GM19395 (cell line): ENCODE results near the gene CYP4F11.
"Not testable (repeated sequence)": the region's sequence is repeated elsewhere in the genome, so short reads cannot be mapped to it uniquely, and the experiment has no call there.

ENCODE experiments used
- ATAC-seq: cut with Tn5 transposase; IDR thresholded peaks from one replicate; pipeline ENCODE4 v1.9.1; 2021; ENCODE audit warnings: mild to moderate bottlenecking, moderate library complexity; ENCODE audit not compliant: unreplicated experiment

CYP4F11 gene

DNA sequence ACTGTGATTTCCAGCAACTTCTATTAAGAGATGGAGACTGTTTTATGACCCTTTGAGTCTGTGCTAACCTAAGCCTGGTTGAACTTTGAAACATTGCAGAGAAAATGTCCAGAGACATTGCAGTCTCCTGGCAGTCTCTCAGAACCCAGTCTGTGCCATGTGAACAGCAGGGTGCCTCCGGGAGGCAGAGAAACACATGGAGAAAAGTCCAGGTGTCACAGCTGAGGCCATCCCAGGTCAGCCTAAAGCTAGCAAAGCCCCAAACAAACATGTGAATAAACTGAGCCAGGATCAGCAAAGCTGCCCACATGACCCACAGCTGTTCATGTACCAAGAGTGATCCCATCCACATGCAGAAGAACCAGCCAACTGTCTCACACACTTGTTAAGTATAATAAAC, 7.8 kb downstream of the CYP4F11 start:
- no peak for ATAC-seq

- ATAC-seq, result no peak
Observed at GRCh38 chr19:15923702-15924101, 10.6 kb downstream of the CYP4F11 start.

GRCh38 chr19:15922021-15922420, 12.3 kb downstream of the CYP4F11 start:
- ATAC-seq, result no peak

DNA sequence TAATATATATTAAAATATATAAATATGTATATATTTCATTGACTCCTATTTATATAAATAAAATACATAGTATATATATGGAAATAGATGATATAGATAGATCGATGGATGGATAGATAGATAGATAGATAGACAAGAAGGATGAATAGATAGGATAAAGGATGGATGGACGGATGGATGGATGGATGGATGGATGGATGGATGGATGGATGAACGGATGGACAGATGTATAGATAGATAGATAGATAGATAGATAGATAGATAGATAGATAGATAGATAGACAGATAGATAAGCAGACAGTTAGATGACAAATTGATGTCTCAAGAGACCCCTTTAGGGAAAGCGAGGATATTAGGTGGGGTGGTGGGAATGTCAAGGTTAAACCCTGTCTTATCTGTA, 15.1 kb downstream of the CYP4F11 start:
- ATAC-seq, result no peak

DNA sequence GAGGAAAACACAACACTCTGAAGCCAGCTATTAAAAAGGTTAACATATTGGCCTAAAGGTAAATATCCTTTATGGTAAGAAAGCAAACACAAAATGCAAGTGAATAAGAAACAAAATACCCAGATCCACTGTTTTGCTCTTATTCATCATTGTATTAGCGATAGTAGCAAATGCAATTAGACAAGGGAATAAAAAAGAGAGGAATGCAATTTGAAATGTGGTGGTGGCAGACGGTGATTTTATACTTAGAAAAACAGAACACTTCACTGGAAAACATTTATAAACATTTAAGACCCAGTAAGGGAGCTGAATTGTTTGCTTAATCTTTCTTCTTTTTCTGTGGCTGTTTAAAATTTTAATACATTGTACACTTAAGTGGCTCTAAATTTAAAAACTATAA, 19.2 kb downstream of the CYP4F11 start:
- ATAC-seq, result no peak

GRCh38 chr19:15913830-15914229, 20.5 kb downstream of the CYP4F11 start:
- no peak for ATAC-seq

DNA sequence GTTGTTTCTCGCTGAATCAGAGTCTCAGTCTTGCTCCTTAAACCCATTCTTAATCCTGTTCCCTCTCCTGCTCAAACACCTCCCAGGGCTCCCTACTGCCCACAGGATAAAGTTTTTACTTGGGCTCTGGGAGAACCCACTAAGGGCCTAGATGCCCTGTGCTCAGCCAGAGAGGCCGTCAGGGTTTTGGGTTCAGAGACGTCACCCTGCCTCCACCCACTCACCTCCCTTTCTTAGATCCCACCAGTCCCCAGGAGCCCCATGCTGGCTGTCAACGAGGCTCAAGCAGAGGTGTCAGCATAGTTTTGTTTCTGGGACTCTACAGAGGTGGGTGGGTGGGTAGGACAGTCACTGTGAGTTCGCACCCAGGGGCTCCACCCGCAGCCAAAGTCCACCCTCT, 20.9 kb downstream of the CYP4F11 start:
- ATAC-seq, result no peak

GRCh38 chr19:15911599-15912235, 22.6 kb downstream of the CYP4F11 start:
- ATAC-seq, result no peak

GRCh38 chr19:15905026-15905425, 29.3 kb downstream of the CYP4F11 start:
- ATAC-seq, result no peak

GRCh38 chr19:15902898-15903297, 31.4 kb downstream of the CYP4F11 start:
- ATAC-seq, result not testable (repeated sequence)

- ATAC-seq, result no peak
Observed at GRCh38 chr19:15902254-15902653, 32.1 kb downstream of the CYP4F11 start.

DNA sequence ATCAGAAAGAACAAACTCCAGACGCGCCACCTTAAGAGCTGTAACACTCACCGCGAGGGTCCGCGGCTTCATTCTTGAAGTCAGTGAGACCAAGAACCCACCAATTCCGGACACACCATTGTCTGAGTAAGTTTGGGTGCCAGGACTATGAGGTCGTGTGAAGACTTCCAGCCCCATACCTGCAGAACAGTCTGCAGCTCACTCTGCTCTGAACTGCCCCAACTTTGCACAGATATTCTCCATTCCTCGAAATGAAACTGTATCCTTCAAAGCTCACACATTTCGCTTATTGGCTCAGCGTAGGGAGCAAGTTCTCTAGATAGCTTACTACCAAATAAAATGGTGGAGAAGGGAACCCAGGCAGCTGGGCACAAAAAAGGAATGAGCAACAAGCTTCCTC, 33.8 kb downstream of the CYP4F11 start:
- no peak for ATAC-seq

GRCh38 chr19:15900032-15900431, 34.3 kb downstream of the CYP4F11 start:
- ATAC-seq, result not testable (repeated sequence)

DNA sequence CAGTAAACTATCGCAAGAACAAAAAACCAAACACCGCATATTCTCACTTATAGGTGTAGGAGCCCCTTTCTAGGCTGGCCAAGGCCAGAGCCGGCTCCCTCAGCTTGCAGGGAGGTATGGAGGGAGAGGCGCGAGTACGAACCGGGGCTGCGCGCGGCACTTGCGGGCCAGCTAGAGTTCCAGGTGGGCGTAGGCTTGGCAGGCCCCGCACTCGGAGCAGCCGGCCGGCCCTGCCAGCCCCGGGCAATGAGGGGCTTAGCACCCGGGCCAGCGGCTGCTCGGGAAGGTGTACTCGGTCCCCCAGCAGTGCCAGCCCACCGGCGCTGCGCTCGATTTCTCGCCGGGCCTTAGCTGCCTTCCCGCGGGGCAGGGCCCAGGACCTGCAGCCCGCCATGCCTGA, 34.8 kb downstream of the CYP4F11 start:
- not testable (repeated sequence) for ATAC-seq

DNA sequence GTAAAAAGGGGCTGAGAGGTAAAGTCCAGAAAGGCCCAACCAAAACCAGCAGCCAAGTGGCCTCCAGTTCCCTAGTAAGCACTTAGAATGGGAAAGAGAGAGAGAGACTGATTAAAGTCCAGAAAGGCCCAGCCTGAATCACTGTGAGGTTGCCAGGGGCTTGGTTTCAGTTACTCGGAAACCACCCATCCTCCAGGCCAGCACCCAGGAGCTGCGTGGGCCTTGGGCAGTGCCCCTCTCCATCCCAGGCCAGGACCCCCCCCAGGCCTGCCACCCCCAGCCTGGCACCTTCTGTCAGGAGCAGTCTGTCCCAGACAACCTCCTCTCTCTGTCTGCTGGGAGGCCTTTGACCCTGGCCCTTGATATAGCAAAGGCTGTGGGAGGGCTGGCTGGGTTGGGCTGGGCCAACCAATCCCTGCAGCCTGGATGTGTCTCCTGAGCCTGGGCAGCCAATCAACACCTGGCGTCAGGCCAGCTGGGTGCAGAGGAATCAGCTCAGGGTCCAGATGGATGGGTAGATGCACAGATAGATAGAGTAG, 36.5 kb downstream of the CYP4F11 start, which contains the start of gene CYP4F2:
Gene CYP4F2 (minus strand): TSS at position 337 of the 539 bp plus-strand sequence. CDS start 463 bp downstream, outside the sequence.
- no peak for ATAC-seq

GRCh38 chr19:15897026-15897737, 37.1 kb downstream of the CYP4F11 start:
- ATAC-seq, result no peak

GRCh38 chr19:15895876-15896430, 38.4 kb downstream of the CYP4F11 start:
- ATAC-seq, result no peak

GRCh38 chr19:15894359-15894758, 40.0 kb downstream of the CYP4F11 start:
- ATAC-seq, result no peak

DNA sequence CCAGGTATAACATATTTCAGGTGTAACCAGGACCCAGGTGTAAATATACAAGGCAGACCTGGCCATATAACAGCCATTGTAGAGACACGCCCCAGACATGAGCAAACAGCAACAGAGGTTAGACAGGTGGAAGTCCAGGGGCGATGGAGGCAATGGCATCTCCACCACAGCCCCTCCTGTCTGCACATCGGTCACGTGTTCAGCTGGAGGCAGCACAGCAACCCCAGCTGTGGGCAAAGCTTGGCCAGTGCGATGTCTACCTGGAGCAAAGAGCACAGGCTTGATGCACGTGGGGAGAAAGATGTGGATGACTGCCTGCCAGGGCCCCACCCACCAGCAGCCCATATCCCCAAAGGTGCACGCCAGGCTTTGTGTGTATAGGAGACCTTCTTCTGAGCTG, 40.9 kb downstream of the CYP4F11 start:
- no peak for ATAC-seq

DNA sequence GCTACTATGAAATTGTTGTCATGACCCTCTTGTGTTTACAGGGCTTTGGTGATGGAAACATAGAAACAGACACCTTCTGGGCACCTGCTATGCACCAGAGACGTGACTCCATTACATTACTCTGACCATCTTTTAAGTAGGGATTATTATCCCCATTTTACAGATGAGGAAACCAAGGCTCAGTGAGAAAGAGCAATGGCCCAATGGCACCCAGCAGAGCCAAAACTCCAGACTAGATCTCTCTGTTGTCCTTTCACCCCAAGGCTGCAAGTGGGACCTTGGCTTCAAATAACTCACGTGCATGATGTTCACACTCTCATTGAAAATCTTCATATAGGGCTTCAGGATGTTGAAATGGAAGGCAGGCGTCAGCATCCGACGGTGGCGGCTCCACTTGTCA, 42.3 kb downstream of the CYP4F11 start:
- ATAC-seq, result no peak

- ATAC-seq, result no peak
Observed at GRCh38 chr19:15891434-15891833, 42.9 kb downstream of the CYP4F11 start.

- ATAC-seq, result not testable (repeated sequence)
Observed at GRCh38 chr19:15889339-15889738, 45.0 kb downstream of the CYP4F11 start.
